HFFc6 (cell line): Measurements from ENCODE around the gene SYMPK. TPM values are rescaled to one million over a fixed set of nuclear protein-coding genes. Genes with fewer than 3 reads are reported as not detected.

ENCODE experiments used
- DNase-seq: peaks from one replicate; pipeline ENCODE4 v3.0.0-alpha.2; 2018
- H3K27ac Mint-ChIP-seq: 2 replicates; pipeline ENCODE4 v1.8.0; 2020; ENCODE audit warnings: mild to moderate bottlenecking, mixed read lengths
- H3K27me3 Mint-ChIP-seq: 2 replicates; pipeline ENCODE4 v1.8.0; 2021; ENCODE audit warnings: mild to moderate bottlenecking, moderate library complexity, mixed read lengths; ENCODE audit not compliant: insufficient read depth
- H3K36me3 Mint-ChIP-seq: 2 replicates; pipeline ENCODE4 v1.8.0; 2021; ENCODE audit warnings: low read depth, mixed read lengths
- H3K4me1 Mint-ChIP-seq: 2 replicates; pipeline ENCODE4 v1.8.0; 2020; ENCODE audit warnings: low read depth, mixed read lengths
- H3K4me3 Mint-ChIP-seq: 2 replicates; pipeline ENCODE4 v1.8.0; 2020; ENCODE audit warnings: mild to moderate bottlenecking, moderate library complexity, mixed read lengths
- H3K9me3 Mint-ChIP-seq: 2 replicates; pipeline ENCODE4 v1.8.0; 2020; ENCODE audit warnings: mild to moderate bottlenecking, mixed read lengths
- CTCF ChIP-seq: fragments of 200-600 bp; sonication (generic); IDR thresholded peaks from 2 replicates; pipeline ENCODE4 v1.5.0; 2021; ENCODE audit warnings: antibody characterized with exemption, mild to moderate bottlenecking
- total RNA-seq, 6 experiments: library from RNA; stranded (reverse); fragmentation: NEBNext Ultra II Directional; extraction: Animal tissue kit (Norgen Biotek cat#: 25700); gene quantifications; 2 replicates in 1 of 6; 3 replicates in 5 of 6; pipeline ENCODE4 v1.2.3, GENCODE V29; 2021

The SYMPK gene
- total RNA-seq, 6 experiments from 2014 or later = 59.6 to 74.8 (median 66.0) TPM

- H3K9me3 Mint-ChIP-seq = no peaks in the 10 kb centered on the region
- H3K27ac Mint-ChIP-seq = no peak overlapping the region
- H3K27me3 Mint-ChIP-seq = no peaks in the 10 kb centered on the region; the same call in 1 of the 2 replicates
- H3K4me3 Mint-ChIP-seq = no peak overlapping the region
- DNase-seq = no peak
- H3K4me1 Mint-ChIP-seq = no peaks in the 10 kb centered on the region
- TF ChIP-seq CTCF = no peak
- peaks cover 45% of the 10 kb centered on the region for H3K36me3 Mint-ChIP-seq
Observed at GRCh38 chr19:45834970-45835369, 28.0 kb downstream of the SYMPK start.

GRCh38 chr19:45828945-45829344 lies 34.0 kb downstream of the SYMPK start:
- Mint-ChIP-seq H3K9me3 (no peaks in the 10 kb centered on the region), H3K4me3 (no peak overlapping the region), H3K4me1 (no peaks in the 10 kb centered on the region), H3K27me3 (peaks cover 6% of the 10 kb centered on the region), H3K36me3 (peaks cover 39% of the 10 kb centered on the region), H3K27ac (no peak overlapping the region)
- no peak for TF ChIP-seq CTCF
- DNase-seq = no peak

GRCh38 chr19:45828523-45828922 lies 34.4 kb downstream of the SYMPK start:
- Mint-ChIP-seq H3K4me1 (no peaks in the 10 kb centered on the region), H3K4me3 (no peak overlapping the region), H3K27me3 (peaks cover 6% of the 10 kb centered on the region), H3K9me3 (no peaks in the 10 kb centered on the region), H3K27ac (no peak overlapping the region), H3K36me3 (peaks cover 39% of the 10 kb centered on the region)
- no peak for TF ChIP-seq CTCF
- DNase-seq = no peak

- TF ChIP-seq CTCF = no peak
- Mint-ChIP-seq H3K9me3 (no peaks in the 10 kb centered on the region), H3K27ac (no peak overlapping the region), H3K4me3 (no peak overlapping the region), H3K36me3 (peaks cover 39% of the 10 kb centered on the region), H3K4me1 (no peaks in the 10 kb centered on the region), H3K27me3 (peaks cover 6% of the 10 kb centered on the region)
- DNase-seq = no peak
Observed at GRCh38 chr19:45827459-45828093, 35.4 kb downstream of the SYMPK start.

GRCh38 chr19:45826934-45827333 lies 36.0 kb downstream of the SYMPK start:
- H3K9me3 Mint-ChIP-seq = no peaks in the 10 kb centered on the region
- no peak for DNase-seq
- H3K4me3 Mint-ChIP-seq = no peak overlapping the region
- peaks cover 34% of the 10 kb centered on the region for H3K36me3 Mint-ChIP-seq
- peaks cover 6% of the 10 kb centered on the region for H3K27me3 Mint-ChIP-seq
- no peaks in the 10 kb centered on the region for H3K4me1 Mint-ChIP-seq
- H3K27ac Mint-ChIP-seq = no peak overlapping the region
- no peak for TF ChIP-seq CTCF
